ENCODE data around the gene ETV6. TPM values are rescaled to one million over a fixed set of nuclear protein-coding genes. Genes with fewer than 3 reads are reported as not detected.

The ETV6 gene
- total RNA-seq, 1 experiment from 2014 or later: 14.1 TPM

DNA sequence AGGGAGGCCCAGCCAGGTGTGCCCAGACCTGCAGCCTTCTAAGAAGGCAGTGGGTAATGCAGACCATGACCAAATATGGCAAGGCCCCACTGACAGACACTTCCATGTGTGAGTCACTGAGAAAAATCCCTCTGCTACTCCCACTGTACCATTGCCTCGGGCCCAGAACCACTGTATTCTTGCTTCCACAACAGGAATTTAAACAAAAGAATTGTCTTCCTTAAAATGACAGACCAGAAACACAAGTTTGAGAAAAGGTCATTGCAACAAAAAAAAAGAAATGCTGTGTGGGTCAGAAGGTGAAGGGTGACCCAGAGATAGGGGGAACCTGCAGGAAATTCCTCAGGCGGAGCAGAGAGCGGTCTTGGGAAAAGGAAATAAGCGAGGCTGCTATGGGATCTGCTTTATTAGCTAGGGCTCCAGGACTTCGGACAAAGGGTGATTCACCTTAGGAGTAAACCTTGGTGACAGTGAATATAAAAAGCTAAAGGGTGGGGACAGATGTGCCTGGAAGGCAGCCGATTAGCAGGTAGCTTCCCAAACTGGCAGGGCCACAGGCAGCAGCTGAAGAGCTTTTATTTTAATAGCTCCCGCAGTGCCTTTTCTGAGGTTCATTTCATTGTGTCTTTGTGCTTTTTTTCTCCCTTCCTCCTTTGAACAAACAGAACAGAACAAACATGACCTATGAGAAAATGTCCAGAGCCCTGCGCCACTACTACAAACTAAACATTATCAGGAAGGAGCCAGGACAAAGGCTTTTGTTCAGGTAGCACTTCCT, 236.0 kb downstream of the ETV6 start:
- H4K20me1 ChIP-seq (ENCODE audit: insufficient read depth): no peaks in the 10 kb centered on the region
- no peak overlapping the region for H3K4me3 ChIP-seq (replicated peaks in 1 of 2; ENCODE audit: low read depth in 1 of 2, low read length in 2 of 2)
- CTCF ChIA-PET: no interaction called here
- RAD21 ChIA-PET (ENCODE audit: low non-redundant PET in 1 of 2, low total read pairs in 2 of 2, uncharacterized antibody in 2 of 2, unreplicated experiment in 2 of 2): no interaction called here
- intact Hi-C loops (cut with micrococcal nuclease): no loop called here
- no peak overlapping the region for H3K27ac ChIP-seq (ENCODE audit: low read depth, low read length)
- DNase-seq (ENCODE audit: low read depth, low spot score) (no peak), ATAC-seq (peak; percentile 67)
- H3K9me2 ChIP-seq (ENCODE audit: insufficient read depth): no peaks in the 10 kb centered on the region
- BruUV-seq (replicated peaks): no TSS peak
- no peaks in the 10 kb centered on the region for H3K79me2 ChIP-seq (ENCODE audit: insufficient read depth, low read length)
- no peaks in the 10 kb centered on the region; a peak in 1 of 4 replicates for H3K36me3 ChIP-seq (ENCODE audit: control insufficient read depth in 1 of 2, insufficient read depth in 2 of 2, low read length in 2 of 2)
- H3K27me3 ChIP-seq (ENCODE audit: insufficient read depth, low read length): no peaks in the 10 kb centered on the region
- POLR2A ChIA-PET: no interaction called here
- H3K9ac ChIP-seq (ENCODE audit: low read length): no peak overlapping the region
- H3K9me3 ChIP-seq (ENCODE audit: control insufficient read depth in 1 of 2, insufficient read depth in 1 of 2, low read depth in 1 of 2, low read length in 2 of 2): no peaks in the 10 kb centered on the region
- H2AFZ ChIP-seq (ENCODE audit: low read depth, low read length, poor library complexity, severe bottlenecking): no peak overlapping the region
- H3K4me1 ChIP-seq (ENCODE audit: control insufficient read depth in 1 of 2, insufficient read depth in 2 of 2, low read length in 2 of 2): peaks cover 0 to 23% of the 10 kb centered on the region in 2 experiments; a peak in 2 of 4 replicates
- peak overlapping the region; percentile 18; the same call in 1 of the 2 replicates for H3K4me2 ChIP-seq (ENCODE audit: low read length)
- peak; percentile 98 for TF ChIP-seq SRF (IDR thresholded peaks at IDR 0.05; ENCODE audit: low read depth)
- no peak for TF ChIP-seq TCF7L2 (IDR thresholded peaks at IDR 0.05; ENCODE audit: borderline replicate concordance, extremely low read depth, insufficient read depth, insufficient read length)

- Histone ChIP-seq H3K9me2 (ENCODE audit: insufficient read depth) (no peaks in the 10 kb centered on the region), H4K20me1 (ENCODE audit: insufficient read depth) (no peaks in the 10 kb centered on the region), H3K4me1 (ENCODE audit: control insufficient read depth in 1 of 2, insufficient read depth in 2 of 2, low read length in 2 of 2) (peaks cover 0 to 23% of the 10 kb centered on the region in 2 experiments; a peak in 2 of 4 replicates), H3K9me3 (ENCODE audit: control insufficient read depth in 1 of 2, insufficient read depth in 1 of 2, low read depth in 1 of 2, low read length in 2 of 2) (no peaks in the 10 kb centered on the region), H3K36me3 (ENCODE audit: control insufficient read depth in 1 of 2, insufficient read depth in 2 of 2, low read length in 2 of 2) (no peaks in the 10 kb centered on the region; a peak in 1 of 4 replicates), H3K4me3 (replicated peaks in 1 of 2; ENCODE audit: low read depth in 1 of 2, low read length in 2 of 2) (no peak overlapping the region), H3K79me2 (ENCODE audit: insufficient read depth, low read length) (no peaks in the 10 kb centered on the region), H3K9ac (ENCODE audit: low read length) (no peak overlapping the region), H3K4me2 (ENCODE audit: low read length) (no peak overlapping the region), H2AFZ (ENCODE audit: low read depth, low read length, poor library complexity, severe bottlenecking) (no peak overlapping the region), H3K27ac (ENCODE audit: low read depth, low read length) (no peak overlapping the region), H3K27me3 (ENCODE audit: insufficient read depth, low read length) (no peaks in the 10 kb centered on the region)
- ATAC-seq (no peak), DNase-seq (ENCODE audit: low read depth, low spot score) (no peak)
- CTCF ChIA-PET: no interaction called here
- no TSS peak for BruUV-seq (replicated peaks)
- RAD21 ChIA-PET (ENCODE audit: low non-redundant PET in 1 of 2, low total read pairs in 2 of 2, uncharacterized antibody in 2 of 2, unreplicated experiment in 2 of 2): no interaction called here
- POLR2A ChIA-PET: no interaction called here
- intact Hi-C loops (cut with micrococcal nuclease): no loop called here
- TF ChIP-seq JUND (IDR thresholded peaks at IDR 0.05): no peak
- no peak for TF ChIP-seq RAD21 (IDR thresholded peaks at IDR 0.05; ENCODE audit: low read depth)
- TF ChIP-seq POLR2A (IDR thresholded peaks at IDR 0.05; ENCODE audit: borderline replicate concordance, extremely low read depth, insufficient read depth, insufficient read length): no peak
- TF ChIP-seq MAX (IDR thresholded peaks at IDR 0.05): no peak
- TF ChIP-seq CEBPB (IDR thresholded peaks at IDR 0.05; ENCODE audit: low read depth): no peak
- TF ChIP-seq, protein P1, sequence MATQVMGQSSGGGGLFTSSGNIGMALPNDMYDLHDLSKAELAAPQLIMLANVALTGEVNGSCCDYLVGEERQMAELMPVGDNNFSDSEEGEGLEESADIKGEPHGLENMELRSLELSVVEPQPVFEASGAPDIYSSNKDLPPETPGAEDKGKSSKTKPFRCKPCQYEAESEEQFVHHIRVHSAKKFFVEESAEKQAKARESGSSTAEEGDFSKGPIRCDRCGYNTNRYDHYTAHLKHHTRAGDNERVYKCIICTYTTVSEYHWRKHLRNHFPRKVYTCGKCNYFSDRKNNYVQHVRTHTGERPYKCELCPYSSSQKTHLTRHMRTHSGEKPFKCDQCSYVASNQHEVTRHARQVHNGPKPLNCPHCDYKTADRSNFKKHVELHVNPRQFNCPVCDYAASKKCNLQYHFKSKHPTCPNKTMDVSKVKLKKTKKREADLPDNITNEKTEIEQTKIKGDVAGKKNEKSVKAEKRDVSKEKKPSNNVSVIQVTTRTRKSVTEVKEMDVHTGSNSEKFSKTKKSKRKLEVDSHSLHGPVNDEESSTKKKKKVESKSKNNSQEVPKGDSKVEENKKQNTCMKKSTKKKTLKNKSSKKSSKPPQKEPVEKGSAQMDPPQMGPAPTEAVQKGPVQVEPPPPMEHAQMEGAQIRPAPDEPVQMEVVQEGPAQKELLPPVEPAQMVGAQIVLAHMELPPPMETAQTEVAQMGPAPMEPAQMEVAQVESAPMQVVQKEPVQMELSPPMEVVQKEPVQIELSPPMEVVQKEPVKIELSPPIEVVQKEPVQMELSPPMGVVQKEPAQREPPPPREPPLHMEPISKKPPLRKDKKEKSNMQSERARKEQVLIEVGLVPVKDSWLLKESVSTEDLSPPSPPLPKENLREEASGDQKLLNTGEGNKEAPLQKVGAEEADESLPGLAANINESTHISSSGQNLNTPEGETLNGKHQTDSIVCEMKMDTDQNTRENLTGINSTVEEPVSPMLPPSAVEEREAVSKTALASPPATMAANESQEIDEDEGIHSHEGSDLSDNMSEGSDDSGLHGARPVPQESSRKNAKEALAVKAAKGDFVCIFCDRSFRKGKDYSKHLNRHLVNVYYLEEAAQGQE (IDR thresholded peaks at IDR 0.05; ENCODE audit: low read depth): no peak
- no peak for TF ChIP-seq ZNF274 (IDR thresholded peaks at IDR 0.05; ENCODE audit: low read depth, low read length)
These were observed 236.9 kb downstream of the ETV6 start for GRCh38 chr12:11886339-11886738.
